HepG2 (cell line): Measurements from ENCODE around the gene NELFB. TPM values are rescaled to one million over a fixed set of nuclear protein-coding genes. Genes with fewer than 3 reads are reported as not detected.

ENCODE experiments used
- ATAC-seq: fragments of 200-7000 bp; cut with Tn5 transposase; 3 replicates; pipeline ENCODE4 v1.9.1; 2020; ENCODE audit warnings: mild to moderate bottlenecking, moderate library complexity
- BruUV-seq: library from RNA; stranded (reverse); fragments of 400-500 nt; replicated peaks from 2 replicates; lab custom pipeline; 2021; lab: Mats Ljungman, UMichigan
- CTCF ChIA-PET: fragments of 300-600 bp; formaldehyde crosslinking; extraction: SDS; loops from one replicate; lab custom pipeline; 2021; ENCODE audit warnings: low total read pairs, inconsistent platforms, low intra/inter-chr PET ratio; lab: Yijun Ruan, JAX
- POLR2A ChIA-PET: fragments of 350-600 bp; sonication (Branson Sonifier 250); formaldehyde crosslinking; loops from one replicate; lab custom pipeline; 2020; ENCODE audit warnings: antibody characterized with exemption, inconsistent platforms; lab: Yijun Ruan, JAX
- DNase-seq: peaks from one replicate; pipeline ENCODE4 v3.0.0-alpha.2; 2015; ENCODE audit warnings: low spot score
- FAIRE-seq: peaks from 3 replicates; lab custom pipeline; 2011; peaks lifted over from hg19 to GRCh38; lab: Jason Lieb, UNC
- H2AFZ ChIP-seq: one replicate; pipeline ENCODE4 v1.6.1; 2011; ENCODE audit warnings: low read length, inconsistent platforms
- H3K27ac ChIP-seq: fragments of 300-600 bp; 3 replicates; pipeline ENCODE4 v1.8.0; 2011; ENCODE audit warnings: mixed run types, mild to moderate bottlenecking, mixed read lengths, low read length, inconsistent platforms; ENCODE audit not compliant: insufficient read depth; ENCODE audit errors: extremely low read length
- H3K27me3 ChIP-seq, 2 experiments: fragments of 200-600 bp in 1 of 2; 2 replicates in 1 of 2; 3 replicates in 1 of 2; pipeline versions ENCODE4 v1.6.0 to v1.8.0; 2011; ENCODE audit warnings: low read length in 2 of 2, mild to moderate bottlenecking in 2 of 2, moderate library complexity in 2 of 2, inconsistent platforms in 1 of 2; ENCODE audit not compliant: insufficient read depth in 2 of 2, control insufficient read depth in 1 of 2
- H3K36me3 ChIP-seq, 2 experiments: fragments of 200-600 bp in 1 of 2; replicated peaks in 1 of 2; 2 replicates in 1 of 2; 3 replicates in 1 of 2; pipeline versions ENCODE4 v1.5.1 to v1.8.0; 2011; ENCODE audit warnings: low read length in 2 of 2, inconsistent platforms in 1 of 2; ENCODE audit not compliant: insufficient read depth in 2 of 2, control insufficient read depth in 1 of 2
- H3K4me1 ChIP-seq: 2 replicates; pipeline ENCODE4 v1.5.1; 2012; ENCODE audit warnings: low read length, inconsistent platforms; ENCODE audit not compliant: insufficient read depth
- H3K4me2 ChIP-seq: 2 replicates; pipeline ENCODE4 v1.6.0; 2011; ENCODE audit warnings: low read depth, low read length, inconsistent platforms
- H3K4me3 ChIP-seq, 3 experiments: fragments of 200-600 bp in 1 of 3; sonication (generic), shearing (Covaris generic) in 1 of 3; replicated peaks in 1 of 3; 2 replicates each; pipeline ENCODE4 v1.5.1; 2011 to 2016; ENCODE audit warnings: low read length in 3 of 3, inconsistent platforms in 2 of 3, low read depth in 2 of 3, mild to moderate bottlenecking in 2 of 3, control low read depth in 1 of 3, mixed read lengths in 1 of 3; ENCODE audit not compliant: insufficient read depth in 1 of 3
- H3K79me2 ChIP-seq: one replicate; pipeline ENCODE4 v1.6.1; 2011; ENCODE audit warnings: low read length, inconsistent platforms; ENCODE audit not compliant: insufficient read depth
- H3K9ac ChIP-seq: 2 replicates; pipeline ENCODE4 v1.6.0; 2011; ENCODE audit warnings: mild to moderate bottlenecking, low read depth, low read length, inconsistent platforms; ENCODE audit not compliant: insufficient read depth
- H3K9me3 ChIP-seq: 2 replicates; pipeline ENCODE4 v1.5.1; 2012; ENCODE audit warnings: mild to moderate bottlenecking, low read length
- H4K20me1 ChIP-seq: 2 replicates; pipeline ENCODE4 v1.6.0; 2011; ENCODE audit warnings: inconsistent platforms, mild to moderate bottlenecking, low read length, moderate library complexity; ENCODE audit not compliant: insufficient read depth
- CHCHD3 ChIP-seq: sonication (generic); formaldehyde crosslinking; IDR thresholded peaks from 2 replicates; pipeline ENCODE4 v1.8.0; 2022; ENCODE audit warnings: mild to moderate bottlenecking, missing genetic modification reagents, moderate library complexity
- CSRNP2 ChIP-seq: sonication (generic); formaldehyde crosslinking; conservative IDR thresholded peaks from 2 replicates; pipeline ENCODE4 v1.8.0; 2022; ENCODE audit warnings: low read depth, missing genetic modification reagents
- RXRA ChIP-seq: sonication (generic); formaldehyde crosslinking; IDR thresholded peaks from 2 replicates; pipeline ENCODE4 v1.5.1; 2020; ENCODE audit warnings: missing genetic modification reagents
- YEATS4 ChIP-seq: sonication (generic); formaldehyde crosslinking; IDR thresholded peaks from 2 replicates; pipeline ENCODE4 v1.4.0; 2020; ENCODE audit warnings: missing genetic modification reagents, borderline replicate concordance
- ZMAT5 ChIP-seq: sonication (generic); formaldehyde crosslinking; IDR thresholded peaks from 2 replicates; pipeline ENCODE4 v1.5.0; 2020; ENCODE audit warnings: mild to moderate bottlenecking, low read depth, missing genetic modification reagents, borderline replicate concordance
- ZNF280B ChIP-seq: sonication (generic); formaldehyde crosslinking; IDR thresholded peaks from 2 replicates; pipeline ENCODE4 v1.5.0; 2020; ENCODE audit warnings: missing genetic modification reagents, mild to moderate bottlenecking, borderline replicate concordance
- WGBS: methylation state at CpG from one replicate; pipeline ENCODE4 v1.1.6; 2017; ENCODE audit warnings: low lambda C conversion rate; 5-methylcytosine and 5-hydroxymethylcytosine counted together
- in situ Hi-C: cut with HindIII; loops from 2 replicates; pipeline ENCODE4 v1.10.0; 2017; ENCODE audit warnings: low pct_unique_long_range_greater_than_20kb; ENCODE audit not compliant: extremely low pct_ligation_motif_present
- intact Hi-C: fragments of 100-400 bp; cut with micrococcal nuclease; formaldehyde crosslinking; loops from one replicate; pipeline ENCODE4 v1.10.0; 2022; ENCODE audit not compliant: unreplicated experiment
- polyA plus RNA-seq, 8 experiments: library from polyadenylated mRNA; depleted of rRNA in 3 of 8; stranded (reverse) in 7 of 8; unstranded in 1 of 8; fragments of >200 nt; fragmentation: Illumina TruSeq in 4 of 8; extraction: Trizol in 4 of 8; gene quantifications; 2 replicates each; pipeline versions ENCODE4 v1.2.1 to v1.2.3, GENCODE V29; 2011 to 2016; ENCODE audit warnings: low read depth in 4 of 8, missing spikeins in 1 of 8, mixed read lengths in 1 of 8; ENCODE audit not compliant: insufficient read depth in 1 of 8
- total RNA-seq, 5 experiments: library from RNA; depleted of rRNA; stranded (reverse); fragments of >200 nt; fragmentation: Illumina TruSeq; extraction: Trizol; gene quantifications; 2 replicates each; pipeline ENCODE4 v1.2.3, GENCODE V29; 2016; ENCODE audit warnings: low read depth in 1 of 5

Gene NELFB
- total and polyA plus RNA-seq, 2 of the 13 experiments (the other 11 are each of a cell fraction or from before 2014, with no cell fraction given) = 26.5 to 45.8 TPM

GRCh38 chr9:137245450-137246421 is 9.4 kb upstream of the NELFB start:
- TF ChIP-seq CSRNP2 (CRISPR knock-in tag) = no peak
- TF ChIP-seq YEATS4 (CRISPR knock-in tag) = no peak
- TF ChIP-seq CHCHD3 (CRISPR knock-in tag) = 0 out of 2 replicates have a peak, but pooled peaks have one; percentile 38
- 0 out of 2 replicates have a peak, but pooled peaks have one; percentile 23 for TF ChIP-seq RXRA (CRISPR knock-in tag)
- 0 out of 2 replicates have a peak, but pooled peaks have one; percentile 30 for TF ChIP-seq ZNF280B (CRISPR knock-in tag)
- no peak for TF ChIP-seq ZMAT5 (CRISPR knock-in tag)
- Histone ChIP-seq H3K4me3 (no peak overlapping the region), H2AFZ (no peak overlapping the region), H3K36me3 (peaks cover 4 to 19% of the 10 kb centered on the region in 2 experiments; a peak in 4 of 5 replicates), H3K9ac (no peak overlapping the region), H3K9me3 (no peaks in the 10 kb centered on the region), H3K27me3 (peaks cover 2 to 9% of the 10 kb centered on the region in 2 experiments; a peak in 2 of 5 replicates), H3K4me2 (no peak overlapping the region), H3K79me2 (peaks cover 25% of the 10 kb centered on the region), H4K20me1 (peaks cover 27% of the 10 kb centered on the region), H3K27ac (no peak overlapping the region), H3K4me1 (peaks cover 73% of the 10 kb centered on the region)
- ChIA-PET CTCF (no interaction called here), POLR2A (interaction anchor here (7.7 kb wide), 1 partner anchor 10 kb away, joined by 317 read pairs; the partner anchor contains the start of genes NELFB and STPG3)
- DNase-seq (no peak), ATAC-seq (peak; percentile 4), FAIRE-seq (no peak)
- BruUV-seq = no TSS peak
- intact Hi-C loops = no loop called here
- WGBS = 56% methylated on average over 10 of the region's 25 CpGs
- in situ Hi-C loops = no loop called here
